Fibroblast of skin of back (primary cell): ENCODE measurements around the gene MAGEC3. TPM values are rescaled to one million over a fixed set of nuclear protein-coding genes. Genes with fewer than 3 reads are reported as not detected.
"Not testable (repeated sequence)": the region's sequence is repeated elsewhere in the genome, so short reads cannot be mapped to it uniquely, and the experiment has no call there.

Experiments used
- DNase-seq: peaks from one replicate; pipeline ENCODE4 v3.0.0-alpha.2; 2013
- polyA plus RNA-seq, 2 experiments: library from polyadenylated mRNA; unstranded; fragments of 120-200 nt; gene quantifications; one replicate each; pipeline ENCODE4 v1.2.1, GENCODE V29; 2013; ENCODE audit not compliant: insufficient read length in 2 of 2

Gene MAGEC3, protein sequence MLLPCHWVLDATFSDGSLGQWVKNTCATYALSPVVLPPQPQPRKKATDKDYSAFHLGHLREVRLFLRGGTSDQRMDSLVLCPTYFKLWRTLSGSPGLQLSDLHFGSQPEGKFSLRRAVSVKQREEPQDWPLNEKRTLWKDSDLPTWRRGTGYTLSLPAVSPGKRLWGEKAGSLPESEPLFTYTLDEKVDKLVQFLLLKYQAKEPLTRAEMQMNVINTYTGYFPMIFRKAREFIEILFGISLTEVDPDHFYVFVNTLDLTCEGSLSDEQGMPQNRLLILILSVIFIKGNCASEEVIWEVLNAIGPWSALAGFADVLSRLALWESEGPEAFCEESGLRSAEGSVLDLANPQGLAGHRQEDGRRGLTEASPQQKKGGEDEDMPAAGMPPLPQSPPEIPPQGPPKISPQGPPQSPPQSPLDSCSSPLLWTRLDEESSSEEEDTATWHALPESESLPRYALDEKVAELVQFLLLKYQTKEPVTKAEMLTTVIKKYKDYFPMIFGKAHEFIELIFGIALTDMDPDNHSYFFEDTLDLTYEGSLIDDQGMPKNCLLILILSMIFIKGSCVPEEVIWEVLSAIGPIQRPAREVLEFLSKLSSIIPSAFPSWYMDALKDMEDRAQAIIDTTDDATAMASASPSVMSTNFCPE
- polyA plus RNA-seq (2013, experiment 1 of 2; ENCODE audit: insufficient read length) = not detected
- not detected for polyA plus RNA-seq (2013, experiment 2 of 2; ENCODE audit: insufficient read length)

- DNase-seq = no peak
Measured at GRCh38 chrX:141838016-141838415, at the start of gene MAGEC3. MAGEC3 (plus strand) TSS chrX:141838316; CDS start chrX:141838316, 0 bp downstream.

- DNase-seq = peak; percentile 1
Measured at GRCh38 chrX:141791856-141792255, 46.3 kb upstream of the MAGEC3 start.

GRCh38 chrX:141811438-141811837 lies 26.7 kb upstream of the MAGEC3 start:
- no peak for DNase-seq

DNA sequence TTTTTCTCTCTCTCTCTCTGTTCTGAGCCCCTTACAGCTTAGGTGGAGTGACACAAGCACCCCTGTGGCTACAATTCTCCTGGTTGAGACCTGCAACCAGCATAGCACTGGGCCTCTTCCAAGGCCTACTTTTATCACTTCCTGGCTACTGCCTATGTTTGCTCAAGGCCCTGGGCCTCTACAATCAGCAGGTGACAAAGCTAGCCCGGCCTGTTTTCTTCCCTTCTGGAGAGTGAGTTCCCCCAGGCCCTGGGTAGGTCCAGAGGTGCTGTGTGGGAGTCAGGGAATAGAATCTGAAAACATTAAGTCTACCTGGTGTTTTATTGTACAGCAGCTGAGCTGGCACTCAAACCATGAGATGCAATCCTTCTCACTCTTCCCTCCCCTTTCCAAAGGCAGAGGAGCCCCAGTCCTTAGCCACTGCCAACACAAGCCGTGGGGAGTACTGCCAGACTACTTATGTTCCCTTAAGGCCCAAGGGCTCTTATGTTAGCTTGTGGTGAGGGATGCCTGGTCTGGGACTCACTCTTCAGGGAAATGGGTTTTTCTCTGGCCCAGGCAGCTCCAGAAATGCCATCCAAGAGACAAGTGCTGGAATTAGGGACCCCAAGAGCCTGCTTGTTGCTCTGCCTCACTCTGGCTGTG lies 23.8 kb upstream of the MAGEC3 start:
- no peak for DNase-seq

GRCh38 chrX:141815904-141816303 lies 22.2 kb upstream of the MAGEC3 start:
- no peak for DNase-seq

DNA sequence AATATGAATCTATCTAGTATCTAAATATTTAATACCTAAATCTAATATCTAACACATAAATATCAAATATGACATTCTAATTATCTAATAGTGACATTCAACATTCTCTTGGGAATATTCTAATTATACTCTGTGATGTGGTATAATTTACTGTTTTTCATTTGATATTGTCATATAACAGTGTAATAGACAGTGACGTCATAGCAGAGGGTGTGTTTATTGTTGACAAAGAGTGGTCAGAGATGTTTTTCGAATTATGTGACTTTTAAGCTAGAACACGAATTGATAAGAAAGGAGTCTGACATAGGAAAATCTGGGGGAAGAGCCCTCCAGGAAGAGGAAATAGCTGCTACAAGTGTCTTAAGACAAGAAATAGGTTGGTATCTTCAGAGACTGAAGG lies 5.9 kb upstream of the MAGEC3 start:
- no peak for DNase-seq

GRCh38 chrX:141839856-141840255 lies 1.7 kb downstream of the MAGEC3 start:
- DNase-seq = peak; percentile 0

DNA sequence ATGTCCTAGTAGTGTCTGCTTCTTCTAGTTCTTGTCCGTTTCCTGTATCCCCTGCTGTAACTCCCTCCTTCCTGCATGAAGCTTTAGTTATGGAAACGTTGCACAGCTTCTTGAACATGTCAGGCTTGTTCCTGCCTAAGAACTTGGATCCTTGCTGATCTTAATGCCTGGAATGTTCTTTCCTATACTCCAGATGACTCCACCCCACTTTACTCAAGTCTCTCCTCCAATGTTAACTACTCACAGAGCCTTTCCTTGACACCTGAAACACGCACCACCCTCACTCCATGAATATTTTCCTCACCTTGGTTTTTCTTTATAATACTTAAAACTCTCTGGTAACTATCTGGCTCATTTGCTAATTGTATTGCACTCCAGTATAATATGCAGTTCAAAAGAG lies 19.4 kb downstream of the MAGEC3 start:
- DNase-seq = no peak

DNA sequence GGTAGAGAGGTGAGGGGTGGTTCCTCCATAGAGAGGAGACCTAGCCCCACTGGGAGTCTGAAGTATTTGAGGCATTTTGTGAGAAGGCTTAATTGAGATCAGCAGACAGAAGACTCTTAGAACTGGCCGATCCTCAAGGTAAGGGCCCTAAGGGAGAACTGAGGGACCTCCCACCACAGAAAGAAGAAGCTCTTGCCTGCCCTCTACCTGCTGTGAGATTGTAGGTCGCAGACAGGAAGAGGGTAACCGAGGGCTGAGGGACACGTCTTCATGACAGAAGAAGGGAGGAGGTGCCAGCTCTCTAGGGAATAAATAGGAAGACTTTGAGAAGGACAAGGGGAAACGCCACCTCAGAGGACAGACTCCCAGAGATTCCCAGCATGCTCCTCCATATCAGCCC lies 41.5 kb downstream of the MAGEC3 start:
- DNase-seq = no peak

GRCh38 chrX:141888811-141889210 lies 50.7 kb downstream of the MAGEC3 start:
- not testable (repeated sequence) for DNase-seq

DNA sequence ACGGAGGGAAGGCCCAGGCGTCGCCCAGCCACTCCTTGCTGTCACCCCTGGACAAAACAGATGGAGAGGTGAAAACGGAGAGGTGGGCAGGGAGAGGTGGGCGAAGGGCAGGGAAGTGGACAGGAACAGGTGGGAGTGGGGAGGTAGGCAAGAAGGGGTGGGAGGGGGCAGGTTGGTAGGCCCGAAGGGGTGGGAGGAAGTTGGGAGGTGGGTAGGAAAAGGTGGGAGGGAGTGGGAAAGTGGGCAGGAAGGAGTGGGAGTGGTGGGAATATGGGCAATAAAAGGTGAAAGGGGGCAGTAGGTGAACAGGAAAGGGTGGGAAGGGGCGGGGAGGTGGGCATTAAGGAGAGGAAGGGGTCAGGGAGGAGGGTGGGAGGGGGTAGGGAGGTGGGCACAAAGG lies 56.6 kb downstream of the MAGEC3 start:
- DNase-seq = no peak

GRCh38 chrX:141897690-141898089 lies 59.6 kb downstream of the MAGEC3 start:
- no peak for DNase-seq

DNA sequence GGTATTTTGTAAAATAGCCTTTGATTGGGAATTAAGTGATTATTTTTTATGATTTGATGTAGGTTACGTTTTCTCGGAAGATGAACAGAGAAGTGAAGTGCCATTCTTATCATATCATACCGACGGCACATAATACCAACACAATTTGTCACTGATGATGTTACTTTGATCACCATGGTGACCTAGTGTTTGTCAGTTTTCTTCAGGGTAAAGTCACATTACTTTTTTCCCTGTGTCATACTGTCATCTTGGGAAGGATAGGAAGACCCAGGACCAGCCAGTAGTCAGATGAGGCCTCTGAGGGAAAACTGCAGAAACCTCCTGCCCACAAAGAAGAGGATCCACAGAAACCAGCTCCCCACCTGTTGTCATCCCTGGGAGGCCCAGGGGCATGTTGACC lies 64.2 kb downstream of the MAGEC3 start:
- DNase-seq = no peak

GRCh38 chrX:141903400-141904155 lies 65.5 kb downstream of the MAGEC3 start, which contains the start of gene MAGEC1:
MAGEC1 (plus strand) TSS chrX:141903894; CDS start chrX:141905073, 1,179 bp downstream.
- no peak for DNase-seq

GRCh38 chrX:141904262-141904661 lies 66.1 kb downstream of the MAGEC3 start:
- DNase-seq = no peak

DNA sequence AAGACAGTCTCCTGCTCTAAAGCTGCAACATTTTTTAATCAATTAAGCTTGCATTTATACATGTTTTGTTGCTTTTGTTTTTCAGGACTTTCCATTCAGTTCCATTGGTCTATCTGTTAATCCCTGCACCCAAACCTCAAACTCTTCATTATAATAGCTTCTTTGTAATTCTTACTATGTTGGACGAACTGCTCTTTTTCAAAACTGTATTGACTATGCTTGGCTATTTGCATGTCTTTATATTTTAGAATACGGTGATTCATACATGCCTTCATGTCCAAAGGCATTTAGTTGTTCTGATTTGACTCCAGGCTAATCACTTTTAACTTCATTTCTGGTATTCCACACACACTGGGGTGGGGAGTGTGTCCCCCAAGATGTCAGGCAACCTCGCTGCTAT lies 79.7 kb downstream of the MAGEC3 start:
- no peak for DNase-seq

- no peak for DNase-seq
Measured at GRCh38 chrX:141924293-141924692, 86.2 kb downstream of the MAGEC3 start.

DNA sequence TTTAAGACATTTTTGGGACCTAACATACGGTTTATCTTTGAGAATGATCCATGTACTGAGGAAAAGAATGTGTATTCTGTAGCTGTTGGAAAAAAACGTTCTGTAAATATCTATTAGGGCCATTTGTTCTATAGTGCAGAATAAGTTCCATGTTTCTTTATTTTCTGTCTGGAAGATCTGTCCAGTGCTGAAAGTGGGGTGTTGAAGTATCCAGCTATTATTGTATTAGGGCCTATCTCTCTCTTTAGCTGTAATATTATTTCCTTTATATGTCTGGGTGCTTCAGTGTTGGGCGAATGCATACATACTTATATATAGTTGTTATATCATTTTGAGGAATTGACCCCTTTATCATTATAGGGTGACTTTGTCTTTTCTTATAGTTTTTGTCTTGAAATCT lies 90.3 kb downstream of the MAGEC3 start:
- no peak for DNase-seq

DNA sequence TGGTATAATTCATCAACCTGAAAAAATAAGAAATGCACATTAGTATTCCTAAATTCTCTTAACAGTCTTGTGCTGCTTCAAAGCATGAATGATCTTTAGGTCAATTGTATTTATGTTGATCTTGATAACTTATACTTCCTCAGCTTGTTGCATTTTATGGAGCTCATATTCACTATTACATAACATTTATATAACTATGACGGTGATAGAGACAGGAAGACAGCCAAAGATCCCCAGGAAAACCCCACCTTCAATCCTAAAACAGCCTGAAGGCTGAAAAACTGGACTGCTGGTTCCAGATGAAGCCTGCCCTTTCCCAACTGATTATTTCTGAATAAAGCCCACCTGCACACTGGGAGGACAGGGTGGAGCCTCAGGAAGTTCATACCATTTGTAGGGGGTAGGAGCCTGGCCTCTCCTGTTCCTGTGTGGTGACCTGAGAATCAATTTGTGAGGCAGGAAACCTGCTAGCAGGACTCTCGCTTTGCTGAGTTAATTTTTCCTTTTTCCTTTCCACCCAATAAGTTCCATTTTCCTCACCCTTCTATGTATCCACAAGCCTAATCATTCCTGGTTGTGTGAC lies 96.0 kb downstream of the MAGEC3 start:
- no peak for DNase-seq

- DNase-seq = no peak
Measured at GRCh38 chrX:141935645-141936044, 97.5 kb downstream of the MAGEC3 start.

DNA sequence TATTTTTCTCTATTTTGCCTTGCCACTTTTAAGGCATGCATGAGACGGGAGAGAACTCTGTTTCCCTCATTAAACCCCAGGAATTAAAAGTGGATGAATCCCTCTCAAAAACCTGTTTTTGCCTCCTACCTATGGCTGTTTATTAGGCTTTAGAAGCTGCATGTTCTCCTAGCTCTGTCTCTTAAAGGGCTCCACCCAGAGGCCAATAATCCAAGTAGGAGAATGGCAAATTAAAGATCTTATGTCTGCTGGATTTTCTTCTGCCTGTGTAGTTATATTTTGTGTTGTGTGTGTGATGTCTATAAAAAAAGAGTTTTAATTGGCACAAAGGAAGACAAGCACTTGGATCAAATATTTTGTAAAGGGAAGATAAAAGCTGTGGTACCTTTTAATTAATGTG lies 98.0 kb downstream of the MAGEC3 start:
- no peak for DNase-seq

GRCh38 chrX:141941234-141941633 lies 103.1 kb downstream of the MAGEC3 start:
- no peak for DNase-seq
